GM12874 (cell line): ENCODE data around the gene NR4A3.

Experiments
- TF ChIP-seq, protein P1 (sequence below): IDR thresholded peaks from 2 replicates; pipeline ENCODE4 v1.5.1; 2011; ENCODE audit warnings: low read depth, mild to moderate bottlenecking, control low read depth, low read length, moderate library complexity; ENCODE audit not compliant: insufficient read depth

The NR4A3 gene

DNA sequence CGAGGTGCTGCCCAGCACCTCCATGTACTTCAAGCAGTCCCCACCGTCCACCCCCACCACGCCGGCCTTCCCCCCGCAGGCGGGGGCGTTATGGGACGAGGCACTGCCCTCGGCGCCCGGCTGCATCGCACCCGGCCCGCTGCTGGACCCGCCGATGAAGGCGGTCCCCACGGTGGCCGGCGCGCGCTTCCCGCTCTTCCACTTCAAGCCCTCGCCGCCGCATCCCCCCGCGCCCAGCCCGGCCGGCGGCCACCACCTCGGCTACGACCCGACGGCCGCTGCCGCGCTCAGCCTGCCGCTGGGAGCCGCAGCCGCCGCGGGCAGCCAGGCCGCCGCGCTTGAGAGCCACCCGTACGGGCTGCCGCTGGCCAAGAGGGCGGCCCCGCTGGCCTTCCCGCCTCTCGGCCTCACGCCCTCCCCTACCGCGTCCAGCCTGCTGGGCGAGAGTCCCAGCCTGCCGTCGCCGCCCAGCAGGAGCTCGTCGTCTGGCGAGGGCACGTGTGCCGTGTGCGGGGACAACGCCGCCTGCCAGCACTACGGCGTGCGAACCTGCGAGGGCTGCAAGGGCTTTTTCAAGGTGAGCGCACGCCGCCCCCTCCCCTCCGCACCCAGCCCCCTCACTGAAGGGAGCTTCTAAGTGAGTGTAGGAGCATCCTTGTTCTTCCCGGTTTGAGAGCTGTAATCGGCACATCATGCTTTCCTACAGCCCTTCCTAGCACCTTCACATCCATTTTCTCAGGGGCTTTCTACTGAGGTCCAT lies 6.9 kb downstream of the NR4A3 start:
- TF ChIP-seq, protein P1, sequence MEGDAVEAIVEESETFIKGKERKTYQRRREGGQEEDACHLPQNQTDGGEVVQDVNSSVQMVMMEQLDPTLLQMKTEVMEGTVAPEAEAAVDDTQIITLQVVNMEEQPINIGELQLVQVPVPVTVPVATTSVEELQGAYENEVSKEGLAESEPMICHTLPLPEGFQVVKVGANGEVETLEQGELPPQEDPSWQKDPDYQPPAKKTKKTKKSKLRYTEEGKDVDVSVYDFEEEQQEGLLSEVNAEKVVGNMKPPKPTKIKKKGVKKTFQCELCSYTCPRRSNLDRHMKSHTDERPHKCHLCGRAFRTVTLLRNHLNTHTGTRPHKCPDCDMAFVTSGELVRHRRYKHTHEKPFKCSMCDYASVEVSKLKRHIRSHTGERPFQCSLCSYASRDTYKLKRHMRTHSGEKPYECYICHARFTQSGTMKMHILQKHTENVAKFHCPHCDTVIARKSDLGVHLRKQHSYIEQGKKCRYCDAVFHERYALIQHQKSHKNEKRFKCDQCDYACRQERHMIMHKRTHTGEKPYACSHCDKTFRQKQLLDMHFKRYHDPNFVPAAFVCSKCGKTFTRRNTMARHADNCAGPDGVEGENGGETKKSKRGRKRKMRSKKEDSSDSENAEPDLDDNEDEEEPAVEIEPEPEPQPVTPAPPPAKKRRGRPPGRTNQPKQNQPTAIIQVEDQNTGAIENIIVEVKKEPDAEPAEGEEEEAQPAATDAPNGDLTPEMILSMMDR: no peak

DNA sequence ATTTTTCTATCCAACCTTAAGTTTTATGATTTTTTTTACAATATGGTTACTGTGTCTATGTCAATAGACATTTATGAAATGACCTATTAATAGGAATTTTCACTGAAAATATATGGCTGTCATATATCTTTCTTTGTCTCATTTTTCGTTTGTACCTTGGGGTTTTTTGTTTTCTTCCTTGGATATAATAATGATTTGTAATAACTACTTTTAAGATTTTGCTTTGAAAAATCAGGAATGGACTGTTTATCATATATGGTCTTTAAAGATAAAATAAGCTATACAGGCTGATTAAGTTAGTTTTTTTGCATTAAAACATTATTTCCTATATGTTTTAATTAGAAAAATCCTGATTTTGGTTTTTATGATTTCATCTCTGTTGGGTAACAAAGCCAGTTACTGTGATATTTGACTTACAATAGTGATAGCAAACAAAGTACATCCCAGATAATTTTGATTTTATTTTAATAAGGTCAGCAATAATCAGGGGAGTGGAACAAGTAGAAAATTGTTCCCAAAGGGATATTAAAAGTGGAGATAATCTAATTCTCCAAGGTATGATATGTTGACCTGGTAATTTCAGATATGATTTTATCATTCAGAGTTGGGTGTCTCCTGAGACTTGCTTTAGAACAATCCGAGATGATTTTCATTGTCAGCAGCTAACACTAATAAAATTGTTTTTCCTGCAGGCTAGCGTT lies 10.3 kb downstream of the NR4A3 start:
- TF ChIP-seq, protein P1: no peak

DNA sequence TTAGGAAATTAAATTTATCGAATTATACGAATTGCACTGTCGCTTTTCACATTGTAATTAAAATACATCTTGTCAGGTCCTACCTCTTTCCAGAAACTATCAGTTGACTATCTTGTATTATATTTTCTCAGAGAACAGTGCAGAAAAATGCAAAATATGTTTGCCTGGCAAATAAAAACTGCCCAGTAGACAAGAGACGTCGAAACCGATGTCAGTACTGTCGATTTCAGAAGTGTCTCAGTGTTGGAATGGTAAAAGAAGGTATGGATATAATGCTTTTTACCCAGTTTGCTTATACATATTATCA lies 10.8 kb downstream of the NR4A3 start:
- TF ChIP-seq, protein P1: no peak

DNA sequence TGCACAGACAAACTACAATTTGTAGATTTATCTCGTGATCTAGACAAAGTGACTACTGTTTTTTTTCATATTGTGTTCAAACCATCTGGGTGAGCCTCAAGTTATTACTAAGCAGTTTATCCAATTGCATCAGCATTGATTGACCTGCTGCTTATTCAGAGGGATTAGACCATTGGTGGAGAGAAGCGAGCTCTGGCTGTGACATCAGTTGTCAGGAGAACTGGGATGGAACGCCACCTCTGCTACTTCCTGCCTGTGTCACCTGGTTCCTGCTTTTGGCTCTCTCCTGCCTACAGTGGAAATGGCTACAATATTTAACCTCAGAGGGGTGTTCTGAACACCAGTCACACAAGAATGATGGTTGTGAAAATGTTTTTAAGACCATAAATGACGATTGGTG lies 12.1 kb downstream of the NR4A3 start:
- TF ChIP-seq, protein P1: no peak

DNA sequence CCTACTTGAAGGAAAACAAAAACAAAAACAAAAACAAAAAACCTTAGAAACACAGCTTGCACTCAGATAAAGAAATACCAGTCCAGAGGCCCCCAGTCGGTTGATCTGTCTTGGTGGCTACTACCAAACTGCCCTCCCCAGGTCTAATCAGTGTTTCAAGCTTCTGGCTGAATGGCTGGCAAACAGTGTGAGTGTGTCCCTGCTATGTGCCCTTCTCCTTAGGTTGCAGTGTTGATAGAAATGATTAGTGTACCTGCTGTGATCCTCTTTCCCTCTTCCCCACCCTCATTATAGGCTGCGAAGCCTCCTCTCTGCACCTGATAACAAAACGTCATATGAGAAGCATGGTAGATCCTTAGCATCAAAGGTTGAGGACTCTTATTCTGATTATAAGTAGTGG lies 12.8 kb downstream of the NR4A3 start:
- TF ChIP-seq, protein P1: no peak

DNA sequence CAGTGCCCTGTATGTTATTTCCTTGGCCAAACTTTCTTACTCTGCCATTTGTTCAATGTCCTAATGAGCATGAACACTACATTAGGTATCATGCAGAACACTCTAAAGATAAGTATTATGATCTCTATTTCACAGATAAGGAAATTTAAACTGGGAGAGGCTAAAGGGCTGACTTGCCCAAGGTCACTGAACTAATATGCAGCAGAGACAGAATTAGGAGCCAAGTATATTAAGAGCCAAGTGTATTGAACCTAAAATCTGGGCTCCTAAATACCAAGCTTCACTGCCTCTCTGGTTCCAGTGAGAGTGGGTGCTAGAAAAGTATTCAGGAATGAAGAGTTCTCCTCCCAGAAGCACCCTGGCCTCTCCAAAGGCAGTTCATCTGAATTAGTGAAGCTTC lies 13.5 kb downstream of the NR4A3 start:
- TF ChIP-seq, protein P1: no peak

DNA sequence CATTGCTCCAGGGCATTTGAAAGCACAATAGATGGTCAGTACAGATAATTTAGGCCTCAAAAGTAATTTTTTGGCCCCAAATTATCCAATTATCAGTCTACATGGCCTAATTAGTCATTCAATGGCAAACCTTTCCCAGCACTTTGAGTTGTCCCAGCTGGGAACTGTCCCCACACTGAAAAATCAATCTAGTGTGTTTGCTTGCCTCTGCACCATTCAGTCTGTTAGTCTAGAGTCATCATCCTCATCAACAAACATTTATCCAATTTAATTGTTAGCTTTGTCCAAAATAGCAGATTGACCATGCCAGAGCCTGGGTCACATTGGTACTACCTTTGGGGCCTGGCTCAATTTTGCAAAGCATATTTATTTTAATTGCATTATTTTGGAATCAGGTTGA lies 13.9 kb downstream of the NR4A3 start:
- TF ChIP-seq, protein P1: no peak
